Mononuclear cell (primary cell): Measurements from ENCODE around the gene MAP4K4. TPM values are rescaled to one million over a fixed set of nuclear protein-coding genes. Genes with fewer than 3 reads are reported as not detected.

ENCODE experiments used
- H3K27me3 ChIP-seq: 2 replicates; pipeline ENCODE4 v1.6.0; 2011; ENCODE audit warnings: low read length, control low read depth; ENCODE audit not compliant: insufficient read depth
- H3K4me1 ChIP-seq: 2 replicates; pipeline ENCODE4 v1.5.1; 2011; ENCODE audit warnings: mild to moderate bottlenecking, low read length, control low read depth; ENCODE audit not compliant: insufficient read depth
- H3K4me3 ChIP-seq: 2 replicates; pipeline ENCODE4 v1.5.1; 2011; ENCODE audit warnings: mild to moderate bottlenecking, low read length, moderate library complexity
- H3K9me3 ChIP-seq: 2 replicates; pipeline ENCODE4 v1.5.1; 2011; ENCODE audit warnings: low read depth, mild to moderate bottlenecking, control low read depth, low read length
- total RNA-seq: library from RNA; depleted of rRNA; stranded (reverse); fragments of >200 nt; gene quantifications from one replicate; pipeline ENCODE4 v1.2.3, GENCODE V29; 2012

MAP4K4 gene
- total RNA-seq, 1 donor = 58.8 TPM

DNA sequence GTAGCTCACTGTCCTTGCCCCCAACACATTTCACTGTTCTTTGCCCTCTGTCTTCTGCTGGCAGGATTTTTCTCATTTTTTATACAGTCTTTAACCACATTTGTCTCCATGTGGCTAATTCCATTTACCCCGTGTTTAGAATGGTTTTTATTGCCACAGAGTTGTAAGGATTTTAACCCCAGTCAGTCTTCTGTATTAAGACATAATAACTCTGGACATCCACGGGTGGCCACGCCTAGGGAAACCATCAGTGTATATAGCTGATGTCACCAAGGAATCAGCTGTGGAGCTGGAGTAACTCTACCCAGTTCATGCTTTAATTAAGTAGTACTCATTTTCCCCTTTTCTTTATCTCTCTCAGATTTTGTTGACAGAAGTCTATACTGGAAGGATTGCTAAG is 139.8 kb downstream of the MAP4K4 start:
- peaks cover 5% of the 10 kb centered on the region for H3K4me1 ChIP-seq
- H3K27me3 ChIP-seq = no peaks in the 10 kb centered on the region
- no peak overlapping the region for H3K4me3 ChIP-seq
- H3K9me3 ChIP-seq = no peaks in the 10 kb centered on the region

DNA sequence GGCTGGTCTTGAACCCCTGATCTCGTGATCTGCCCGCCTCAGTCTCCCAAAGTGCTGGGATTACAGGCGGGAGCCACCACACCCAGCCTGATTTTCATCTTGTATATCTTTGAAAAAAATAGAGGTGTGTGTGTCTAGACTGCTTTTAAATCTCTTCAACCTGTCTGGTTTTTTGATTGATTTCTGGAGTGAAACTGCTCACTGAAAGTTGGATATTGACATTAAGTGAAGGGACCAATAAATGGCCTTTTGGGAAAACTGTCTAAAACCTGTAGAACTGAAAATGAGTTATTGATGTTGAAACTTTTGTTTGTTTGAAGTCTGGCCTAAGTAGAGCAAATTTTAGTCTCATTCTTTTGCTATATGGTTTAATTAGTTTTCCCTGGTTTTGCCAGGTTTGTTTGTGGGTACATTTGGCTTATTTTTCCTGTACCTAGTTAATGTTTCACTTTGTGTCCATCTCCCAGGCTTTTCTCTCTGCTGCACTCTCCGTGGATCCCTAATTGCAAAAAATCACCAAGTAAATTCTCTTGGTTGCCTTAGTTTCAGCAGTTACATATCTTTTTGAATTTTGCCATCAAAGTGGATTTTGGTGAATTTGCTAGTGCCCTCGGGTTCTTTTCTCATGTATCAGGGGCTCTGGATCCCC is 144.3 kb downstream of the MAP4K4 start:
- Histone ChIP-seq H3K4me3 (no peak overlapping the region), H3K4me1 (peaks cover 8% of the 10 kb centered on the region), H3K9me3 (no peaks in the 10 kb centered on the region), H3K27me3 (no peaks in the 10 kb centered on the region)

DNA sequence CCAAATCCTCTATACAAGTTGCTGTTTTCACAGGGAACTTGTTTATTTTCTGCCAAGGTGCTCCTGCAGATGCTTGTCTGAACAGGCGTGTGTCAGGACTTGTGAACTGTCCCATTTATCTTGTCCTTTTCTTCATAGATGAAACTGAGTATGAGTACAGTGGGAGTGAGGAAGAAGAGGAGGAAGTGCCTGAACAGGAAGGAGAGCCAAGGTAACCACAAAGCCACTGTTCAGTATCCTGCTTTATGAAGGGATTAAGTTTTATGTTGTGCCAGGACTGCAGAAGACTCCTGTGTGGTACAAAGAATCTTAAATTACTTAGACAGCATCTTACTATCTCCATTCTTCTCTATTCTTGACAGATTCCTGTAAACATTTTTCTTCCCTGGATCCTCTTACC is 145.0 kb downstream of the MAP4K4 start:
- H3K4me1 ChIP-seq = peaks cover 8% of the 10 kb centered on the region

DNA sequence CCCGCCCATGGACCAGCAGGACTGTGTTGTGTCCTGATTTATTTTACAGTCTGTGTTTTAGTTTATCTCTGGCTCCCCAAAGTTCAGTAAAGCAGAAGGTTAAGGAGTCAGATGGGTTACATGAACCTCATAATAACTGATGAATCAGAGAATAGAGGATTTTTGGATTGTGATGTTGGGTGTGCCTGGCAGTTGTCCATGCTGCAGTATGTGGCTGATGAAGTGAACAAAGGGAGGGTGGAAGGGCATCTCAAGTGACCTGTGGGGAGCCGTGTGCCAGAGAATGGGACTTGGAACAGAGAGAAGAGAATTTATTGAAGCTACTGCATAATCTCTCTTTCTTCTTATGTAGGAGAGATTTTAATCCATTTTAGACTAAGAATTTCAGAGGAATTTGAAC is 145.5 kb downstream of the MAP4K4 start:
- Histone ChIP-seq H3K4me3 (no peak overlapping the region), H3K4me1 (peaks cover 8% of the 10 kb centered on the region), H3K27me3 (no peaks in the 10 kb centered on the region), H3K9me3 (no peaks in the 10 kb centered on the region)

More for the DNA sequence above, 145.0 kb downstream of the MAP4K4 start:
- Histone ChIP-seq H3K27me3 (no peaks in the 10 kb centered on the region), H3K4me3 (no peak overlapping the region), H3K9me3 (no peaks in the 10 kb centered on the region)

DNA sequence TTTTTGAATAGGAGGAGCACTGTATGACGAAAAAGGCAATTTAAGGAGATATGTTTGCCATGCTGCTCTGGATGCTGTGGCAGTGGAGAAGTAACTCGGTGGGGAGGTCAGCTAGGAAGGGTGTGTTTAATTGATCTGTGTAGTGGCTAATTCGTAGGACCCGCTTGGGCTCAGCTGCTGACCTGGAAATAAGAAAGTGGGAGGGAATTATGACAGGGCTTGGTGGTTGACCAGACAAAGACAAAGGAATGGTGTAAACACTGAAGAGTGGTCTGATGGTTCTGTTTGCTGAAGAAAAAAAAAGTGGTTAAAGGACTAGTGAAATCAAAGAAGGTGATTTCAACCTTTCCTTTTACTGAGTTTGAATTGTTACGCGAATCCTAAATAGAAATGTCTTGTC is 146.0 kb downstream of the MAP4K4 start:
- peaks cover 8% of the 10 kb centered on the region for H3K4me1 ChIP-seq

DNA sequence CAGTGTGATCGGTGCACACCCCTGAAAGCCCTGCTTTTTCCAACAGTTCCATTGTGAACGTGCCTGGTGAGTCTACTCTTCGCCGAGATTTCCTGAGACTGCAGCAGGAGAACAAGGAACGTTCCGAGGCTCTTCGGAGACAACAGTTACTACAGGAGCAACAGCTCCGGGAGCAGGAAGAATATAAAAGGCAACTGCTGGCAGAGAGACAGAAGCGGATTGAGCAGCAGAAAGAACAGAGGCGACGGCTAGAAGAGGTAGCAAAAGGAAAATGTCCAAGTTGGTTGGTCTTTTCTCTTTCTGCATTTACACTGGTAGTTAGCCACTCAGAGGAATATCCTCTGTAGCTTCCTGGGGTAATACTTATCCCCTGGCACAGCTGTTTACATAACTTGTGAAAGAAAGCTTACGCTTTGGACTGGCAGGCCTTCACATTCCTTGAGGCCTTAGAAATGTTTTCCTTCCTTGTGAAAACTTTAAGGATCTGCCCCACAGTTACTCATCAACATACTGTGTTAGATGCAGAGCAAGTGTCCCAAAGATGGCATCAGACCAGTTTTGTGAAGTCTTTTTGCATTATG is 146.6 kb downstream of the MAP4K4 start:
- Histone ChIP-seq H3K4me1 (peaks cover 8% of the 10 kb centered on the region), H3K4me3 (no peak overlapping the region), H3K9me3 (no peaks in the 10 kb centered on the region), H3K27me3 (no peaks in the 10 kb centered on the region)

More for the DNA sequence above, 146.0 kb downstream of the MAP4K4 start:
- no peak overlapping the region for H3K4me3 ChIP-seq
- H3K9me3 ChIP-seq = no peaks in the 10 kb centered on the region
- no peaks in the 10 kb centered on the region for H3K27me3 ChIP-seq

DNA sequence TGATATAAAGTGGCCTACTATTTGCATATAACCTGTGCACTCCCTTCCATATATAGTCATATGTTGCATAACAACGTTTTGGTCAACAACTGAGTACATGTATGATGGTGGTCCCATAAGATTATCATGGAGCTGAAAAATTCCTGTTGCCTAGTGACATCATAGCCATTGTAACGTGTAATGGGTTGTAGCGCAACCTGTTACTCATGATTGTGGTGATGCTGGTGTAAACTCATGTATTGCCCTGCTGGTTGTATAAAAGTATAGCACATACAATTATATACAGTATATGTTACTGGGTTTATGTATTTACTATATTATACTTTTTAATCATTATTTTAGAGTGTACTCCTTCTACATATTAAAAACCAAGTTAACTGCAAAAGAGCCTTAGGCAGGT is 149.5 kb downstream of the MAP4K4 start:
- no peak overlapping the region for H3K4me3 ChIP-seq
- H3K4me1 ChIP-seq = peaks cover 7% of the 10 kb centered on the region
- H3K27me3 ChIP-seq = no peaks in the 10 kb centered on the region
- H3K9me3 ChIP-seq = no peaks in the 10 kb centered on the region

DNA sequence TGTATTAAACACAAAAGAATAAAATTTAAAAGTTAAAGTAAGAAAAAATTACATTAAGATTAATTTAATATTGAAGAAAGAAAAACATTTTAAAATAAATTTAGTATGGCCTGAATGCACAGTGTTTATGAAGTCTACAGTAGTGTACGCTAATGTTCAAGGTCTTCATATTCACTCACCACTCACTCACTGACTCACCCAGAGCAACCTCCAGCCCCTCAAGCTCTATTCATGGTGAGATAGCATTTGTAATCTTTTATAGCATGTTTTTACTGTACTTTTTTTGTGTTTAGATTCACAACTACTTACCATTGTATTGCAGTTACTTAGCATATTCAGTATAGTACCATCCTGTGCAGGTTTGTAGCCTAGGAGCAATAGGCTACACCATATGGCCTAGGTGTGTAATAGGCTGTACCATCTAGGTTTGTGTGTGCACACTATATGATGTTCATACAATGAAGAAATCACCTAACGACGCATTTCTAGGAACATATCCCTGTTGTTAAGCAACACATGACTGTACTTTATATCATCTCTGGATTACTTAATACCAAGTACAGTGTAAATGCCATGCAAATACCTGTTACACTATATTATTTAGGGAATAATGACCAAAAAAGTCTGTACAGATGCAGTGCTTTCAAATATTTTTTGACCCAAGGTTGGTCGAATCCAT is 150.3 kb downstream of the MAP4K4 start:
- Histone ChIP-seq H3K27me3 (no peaks in the 10 kb centered on the region), H3K9me3 (no peaks in the 10 kb centered on the region), H3K4me3 (no peak overlapping the region), H3K4me1 (no peaks in the 10 kb centered on the region)

DNA sequence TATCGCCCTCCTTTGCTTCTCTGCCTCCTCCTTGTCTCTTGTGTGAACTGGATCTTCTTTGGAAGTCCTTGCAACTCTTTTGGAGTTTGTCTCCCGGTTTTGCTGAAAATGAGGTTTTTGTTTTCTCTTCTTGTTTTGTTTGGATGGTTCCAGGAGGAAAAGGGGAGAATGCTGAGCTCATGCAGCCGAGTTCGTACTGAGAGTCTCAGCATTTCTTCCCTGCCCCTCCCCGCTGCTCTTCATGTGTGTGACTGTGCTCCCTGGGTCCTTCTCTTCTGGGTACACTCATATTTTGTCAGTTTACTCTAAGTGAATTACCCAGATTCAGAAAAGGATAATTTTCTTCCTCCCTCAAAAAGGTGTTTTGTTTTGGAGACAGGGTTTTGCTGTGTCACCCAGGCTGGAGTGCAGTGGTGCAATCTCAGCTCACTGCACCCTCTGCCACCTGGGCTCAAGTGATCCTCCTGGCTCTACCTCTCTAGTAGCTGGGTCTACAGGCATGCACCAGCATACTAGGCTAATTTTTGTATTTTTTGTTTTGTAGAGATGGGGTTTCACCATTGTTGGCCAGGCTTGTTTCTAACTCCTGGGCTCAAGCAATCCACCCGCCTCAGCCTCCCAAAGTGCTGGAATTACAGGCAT is 151.4 kb downstream of the MAP4K4 start:
- no peaks in the 10 kb centered on the region for H3K27me3 ChIP-seq
- H3K9me3 ChIP-seq = no peaks in the 10 kb centered on the region
- H3K4me3 ChIP-seq = no peak overlapping the region
- H3K4me1 ChIP-seq = no peaks in the 10 kb centered on the region

DNA sequence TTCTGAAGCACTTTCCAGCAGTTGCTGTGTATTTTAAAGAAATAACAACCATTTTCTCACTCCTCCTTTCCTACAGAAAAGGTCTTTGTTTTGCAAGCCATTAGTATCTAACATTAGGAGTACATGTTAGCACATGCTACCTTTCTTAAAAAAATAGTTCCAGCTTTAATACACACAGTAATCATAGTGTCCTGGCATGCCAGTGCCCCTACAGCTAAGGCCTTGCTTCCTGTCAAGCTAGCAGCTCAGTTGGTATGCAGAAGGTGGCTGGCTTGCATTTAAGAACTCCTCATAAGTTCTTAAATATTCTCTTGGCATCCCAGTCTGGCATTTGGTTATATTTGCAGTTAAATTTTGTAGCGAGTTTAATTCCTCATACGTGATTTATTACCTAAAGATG is 152.9 kb downstream of the MAP4K4 start:
- Histone ChIP-seq H3K9me3 (no peaks in the 10 kb centered on the region), H3K4me1 (no peaks in the 10 kb centered on the region), H3K27me3 (no peaks in the 10 kb centered on the region), H3K4me3 (no peak overlapping the region)

DNA sequence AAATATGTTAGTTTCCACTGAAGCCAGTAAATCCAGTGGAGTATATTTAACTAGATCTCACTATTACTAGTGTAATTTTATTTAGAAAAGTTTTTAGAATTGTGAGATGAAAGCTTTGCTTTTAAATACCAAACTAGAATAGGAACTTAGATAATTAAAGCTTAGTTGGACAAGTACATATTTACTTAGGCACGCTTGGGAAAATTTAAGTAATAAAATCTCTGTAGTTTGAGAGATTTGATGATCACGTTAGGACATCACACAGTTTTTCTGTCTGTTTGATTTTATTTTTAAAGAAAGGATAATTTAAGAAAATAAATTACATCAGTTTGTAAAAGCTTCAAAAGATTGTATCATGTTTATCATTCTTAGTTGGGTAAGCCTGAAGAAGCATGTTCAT is 153.5 kb downstream of the MAP4K4 start:
- H3K4me3 ChIP-seq = no peak overlapping the region
- no peaks in the 10 kb centered on the region for H3K27me3 ChIP-seq
- no peaks in the 10 kb centered on the region for H3K9me3 ChIP-seq
- H3K4me1 ChIP-seq = no peaks in the 10 kb centered on the region

DNA sequence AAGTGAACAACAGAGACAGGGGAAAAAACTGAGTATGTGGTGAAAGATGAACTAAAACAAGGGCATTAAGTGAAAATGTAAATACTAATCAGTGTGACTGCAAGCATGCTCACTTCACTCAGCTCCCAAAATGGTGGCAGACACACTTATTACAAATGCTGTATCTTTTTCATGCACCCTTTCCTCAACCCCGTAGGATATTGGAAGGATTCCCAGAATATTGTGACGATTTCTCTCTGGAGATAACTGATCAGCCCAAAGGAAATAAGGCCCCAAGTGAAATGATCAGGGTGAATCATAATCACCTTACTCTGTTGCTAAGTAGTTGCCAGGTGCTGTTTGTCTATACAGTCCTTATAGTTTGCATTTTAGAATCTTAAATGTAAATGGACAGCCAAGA is 155.3 kb downstream of the MAP4K4 start:
- no peaks in the 10 kb centered on the region for H3K27me3 ChIP-seq
- H3K9me3 ChIP-seq = no peaks in the 10 kb centered on the region
- no peaks in the 10 kb centered on the region for H3K4me1 ChIP-seq
- no peak overlapping the region for H3K4me3 ChIP-seq

DNA sequence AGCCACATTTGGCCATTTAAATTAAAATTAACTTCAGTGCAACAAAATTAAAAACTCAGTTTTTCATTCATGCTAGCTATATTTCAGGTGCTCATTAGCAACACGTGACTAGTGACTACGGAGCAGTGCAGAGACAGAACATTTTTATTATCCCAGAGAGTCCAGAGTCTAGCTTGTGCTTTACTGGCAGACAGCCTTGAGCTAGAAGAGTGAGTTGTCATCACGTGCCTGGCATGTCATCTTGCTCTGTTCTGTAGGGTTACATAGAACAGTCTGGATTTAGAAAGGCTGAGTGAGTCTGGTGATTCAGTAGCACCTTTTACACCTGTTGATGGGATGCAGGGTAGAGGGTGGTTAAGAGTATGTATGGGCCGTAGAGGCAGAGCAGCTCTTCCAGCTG is 157.4 kb downstream of the MAP4K4 start:
- Histone ChIP-seq H3K4me3 (no peak overlapping the region), H3K27me3 (no peaks in the 10 kb centered on the region), H3K4me1 (no peaks in the 10 kb centered on the region)

DNA sequence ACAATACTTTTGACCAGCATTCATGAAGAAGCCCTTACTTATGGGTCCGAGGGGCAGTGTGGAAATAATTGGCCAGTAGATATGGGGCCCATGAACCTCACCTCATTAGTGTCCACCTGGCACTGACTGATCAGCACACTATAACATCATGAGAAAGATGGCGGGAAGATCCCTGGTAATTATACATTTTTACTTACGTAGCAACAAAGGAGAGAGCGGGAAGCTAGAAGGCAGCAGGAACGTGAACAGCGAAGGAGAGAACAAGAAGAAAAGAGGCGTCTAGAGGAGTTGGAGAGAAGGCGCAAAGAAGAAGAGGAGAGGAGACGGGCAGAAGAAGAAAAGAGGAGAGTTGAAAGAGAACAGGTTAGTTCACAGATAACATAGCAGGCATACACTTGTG is 158.3 kb downstream of the MAP4K4 start:
- H3K9me3 ChIP-seq = no peaks in the 10 kb centered on the region
- H3K4me3 ChIP-seq = no peak overlapping the region
- no peaks in the 10 kb centered on the region for H3K27me3 ChIP-seq
- H3K4me1 ChIP-seq = no peaks in the 10 kb centered on the region

More for the DNA sequence above, 157.4 kb downstream of the MAP4K4 start:
- no peaks in the 10 kb centered on the region for H3K9me3 ChIP-seq

DNA sequence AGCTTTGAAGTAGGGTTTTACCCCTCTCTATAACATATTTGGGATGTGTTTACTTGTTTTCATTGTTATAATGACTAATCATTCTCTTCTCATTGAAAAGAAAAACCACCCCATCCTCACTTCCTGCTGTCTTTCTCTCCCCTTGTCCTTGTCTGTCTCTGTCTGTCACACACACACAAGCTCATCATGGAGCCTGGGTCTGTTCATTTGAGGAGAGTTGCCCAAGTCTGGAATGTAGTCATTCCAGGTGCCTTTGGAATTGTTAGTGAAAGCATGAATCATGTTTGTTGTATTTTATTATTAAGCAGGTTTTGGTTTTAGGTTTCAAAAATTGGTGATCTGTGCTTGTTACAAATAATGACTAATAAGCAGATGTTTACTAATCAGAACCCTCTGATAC is 160.7 kb downstream of the MAP4K4 start:
- Histone ChIP-seq H3K9me3 (no peaks in the 10 kb centered on the region), H3K4me1 (no peaks in the 10 kb centered on the region), H3K4me3 (no peak overlapping the region), H3K27me3 (no peaks in the 10 kb centered on the region)
